HCT116 (cell line): ENCODE results near the gene RAB4B. TPM values are rescaled to one million over a fixed set of nuclear protein-coding genes. Genes with fewer than 3 reads are reported as not detected.

ENCODE experiments used
- ATAC-seq: fragments of 200-7000 bp; cut with Tn5 transposase; 2 replicates; pipeline ENCODE4 v1.9.1; 2020; ENCODE audit warnings: mild to moderate bottlenecking, moderate library complexity
- BruUV-seq: library from RNA; stranded (reverse); fragments of 400-500 nt; replicated peaks from 2 replicates; lab custom pipeline; 2021; lab: Mats Ljungman, UMichigan
- CTCF ChIA-PET: fragments of 300-600 bp; sonication (Branson Sonifier 250); formaldehyde crosslinking; loops from one replicate; lab custom pipeline; 2021; ENCODE audit warnings: antibody characterized with exemption; lab: Charles Lee
- POLR2A ChIA-PET: fragments of 300-600, 350-600 bp; sonication (Branson Sonifier 250); formaldehyde crosslinking; loops from one replicate; lab custom pipeline; 2021; ENCODE audit warnings: antibody characterized with exemption; lab: Charles Lee
- RAD21 ChIA-PET, 2 experiments: fragments of 300-600 bp; sonication (Branson Sonifier 250); formaldehyde crosslinking; loops; one replicate each; lab custom pipeline; 2023; ENCODE audit warnings: low total read pairs in 2 of 2; ENCODE audit not compliant: uncharacterized antibody in 2 of 2, unreplicated experiment in 2 of 2, low non-redundant PET in 1 of 2; lab: Charles Lee
- DNase-seq: peaks from one replicate; pipeline ENCODE4 v3.0.0-alpha.2; 2010; ENCODE audit warnings: low read depth, low spot score
- H2AFZ ChIP-seq: fragments of 200-600 bp; shearing (Covaris generic), sonication (generic); 2 replicates; pipeline ENCODE4 v1.6.1; 2017; ENCODE audit warnings: low read depth, mixed run types, mixed read lengths, antibody characterized with exemption, low read length; ENCODE audit not compliant: poor library complexity, severe bottlenecking
- H3K27ac ChIP-seq: 2 replicates; pipeline ENCODE4 v1.5.1; 2012; ENCODE audit warnings: low read depth, low read length
- H3K27me3 ChIP-seq: fragments of 200-600 bp; sonication (generic); 2 replicates; pipeline ENCODE4 v1.6.1; 2016; ENCODE audit warnings: mixed run types, low read length, mixed read lengths; ENCODE audit not compliant: insufficient read depth
- H3K36me3 ChIP-seq, 2 experiments: fragments of 200-500 bp in 1 of 2; fragments of 200-600 bp in 1 of 2; sonication (Bioruptor generic) in 1 of 2; sonication (generic) in 1 of 2; 2 replicates each; pipeline versions ENCODE4 v1.5.1 to v1.6.1; 2014 to 2016; ENCODE audit warnings: low read length in 2 of 2, inconsistent platforms in 1 of 2, mixed read lengths in 1 of 2, mixed run types in 1 of 2; ENCODE audit not compliant: insufficient read depth in 2 of 2, control insufficient read depth in 1 of 2
- H3K4me1 ChIP-seq, 2 experiments: fragments of 200-600 bp in 1 of 2; sonication (generic) in 1 of 2; 2 replicates each; pipeline versions ENCODE4 v1.5.1 to v1.6.1; 2012 to 2017; ENCODE audit warnings: low read length in 2 of 2, inconsistent platforms in 1 of 2, mild to moderate bottlenecking in 1 of 2, mixed read lengths in 1 of 2, mixed run types in 1 of 2, moderate library complexity in 1 of 2; ENCODE audit not compliant: insufficient read depth in 2 of 2, control insufficient read depth in 1 of 2
- H3K4me2 ChIP-seq: fragments of 200-600 bp; sonication (generic); 2 replicates; pipeline ENCODE4 v1.6.1; 2017; ENCODE audit warnings: mixed run types, low read length, mixed read lengths
- H3K4me3 ChIP-seq, 2 experiments: fragments of 200-600 bp in 1 of 2; sonication (generic) in 1 of 2; replicated peaks in 1 of 2; 2 replicates each; pipeline ENCODE4 v1.5.1; 2011 to 2016; ENCODE audit warnings: low read length in 2 of 2, control low read depth in 1 of 2, low read depth in 1 of 2, mild to moderate bottlenecking in 1 of 2, mixed read lengths in 1 of 2, mixed run types in 1 of 2
- H3K79me2 ChIP-seq: fragments of 200-600 bp; sonication (generic); 2 replicates; pipeline ENCODE4 v1.6.1; 2017; ENCODE audit warnings: mild to moderate bottlenecking, mixed run types, low read length, moderate library complexity, mixed read lengths; ENCODE audit not compliant: insufficient read depth
- H3K9ac ChIP-seq: fragments of 200-600 bp; sonication (generic); 2 replicates; pipeline ENCODE4 v1.6.1; 2016; ENCODE audit warnings: low read length, mixed read lengths
- H3K9me2 ChIP-seq: fragments of 200-600 bp; sonication (generic), shearing (Covaris generic); 2 replicates; pipeline ENCODE4 v1.6.1; 2017; ENCODE audit warnings: mixed run types, mild to moderate bottlenecking, moderate library complexity; ENCODE audit not compliant: insufficient read depth
- H3K9me3 ChIP-seq, 2 experiments: fragments of 200-500 bp in 1 of 2; fragments of 200-600 bp in 1 of 2; sonication (Bioruptor generic) in 1 of 2; sonication (generic) in 1 of 2; 2 replicates each; pipeline ENCODE4 v1.6.1; 2014 to 2017; ENCODE audit warnings: low read length in 2 of 2, mixed read lengths in 2 of 2, inconsistent platforms in 1 of 2, low read depth in 1 of 2, mild to moderate bottlenecking in 1 of 2, mixed run types in 1 of 2, moderate library complexity in 1 of 2; ENCODE audit not compliant: control insufficient read depth in 1 of 2, insufficient read depth in 1 of 2
- H4K20me1 ChIP-seq: fragments of 200-600 bp; sonication (generic), shearing (Covaris generic); 2 replicates; pipeline ENCODE4 v1.6.1; 2017; ENCODE audit warnings: mixed run types, mild to moderate bottlenecking, moderate library complexity; ENCODE audit not compliant: insufficient read depth
- CTCF ChIP-seq, 3 experiments: fragments of 200-600 bp in 1 of 3; sonication (generic) in 1 of 3; IDR thresholded peaks in 2 of 3; conservative IDR thresholded peaks in 1 of 3; 2 replicates each; pipeline ENCODE4 v1.5.1; 2012 to 2017; ENCODE audit warnings: low read depth in 2 of 3, low read length in 2 of 3, antibody characterized with exemption in 1 of 3, borderline replicate concordance in 1 of 3, control low read depth in 1 of 3, mild to moderate bottlenecking in 1 of 3, mixed read lengths in 1 of 3, mixed run types in 1 of 3, moderate library complexity in 1 of 3; ENCODE audit not compliant: insufficient read depth in 1 of 3
- JUND ChIP-seq: IDR thresholded peaks from 2 replicates; pipeline ENCODE4 v1.6.1; 2012
- MAX ChIP-seq: IDR thresholded peaks from 2 replicates; pipeline ENCODE4 v1.6.1; 2012
- POLR2AphosphoS5 ChIP-seq: IDR thresholded peaks from 2 replicates; pipeline ENCODE4 v1.6.1; 2011; ENCODE audit warnings: mild to moderate bottlenecking, low read depth, low read length, moderate library complexity
- ZFX ChIP-seq: fragments of 450-650 bp; IDR thresholded peaks from 2 replicates; pipeline ENCODE4 v1.6.1; 2017
- intact Hi-C: fragments of 100-400 bp; cut with micrococcal nuclease; formaldehyde crosslinking; loops from 2 replicates; pipeline ENCODE4 v1.10.0; 2022
- total RNA-seq: library from RNA; stranded (reverse); gene quantifications from one replicate; pipeline ENCODE4 v1.2.1, GENCODE V29; 2021; ENCODE audit not compliant: unreplicated experiment

The RAB4B gene
- total RNA-seq, 1 experiment from 2014 or later: 18.7 TPM

- no peak for TF ChIP-seq CTCF (IDR thresholded peaks at IDR 0.05 in 2 of 3, conservative IDR thresholded peaks at IDR 0.05 in 1 of 3; ENCODE audit: borderline replicate concordance in 1 of 3, insufficient read depth in 1 of 3, low read depth in 2 of 3, low read length in 2 of 3)
Observed at GRCh38 chr19:40797166-40797962, 19.3 kb downstream of the RAB4B start (continued).

- Histone ChIP-seq H3K27ac (peak overlapping the region; percentile 87), H3K36me3 (peaks cover 7 to 23% of the 10 kb centered on the region in 2 experiments; a peak in 3 of 4 replicates), H3K27me3 (no peaks in the 10 kb centered on the region), H3K9me3 (no peaks in the 10 kb centered on the region), H2AFZ (peak overlapping the region; percentile 49), H3K9ac (peak overlapping the region; percentile 70), H3K4me1 (peaks cover 9 to 39% of the 10 kb centered on the region in 2 experiments)
- peak; percentile 64 for DNase-seq
- ChIA-PET CTCF (interaction anchor here (0.7 to 1.8 kb wide), 9 partner anchors 9 to 346 kb away, joined by 3 to 17 read pairs (median 4); partner anchors contain the start of genes ACTMAP, RAB4B and SNRPA), POLR2A (interaction anchor here (0.7 to 2.3 kb wide), 5 partner anchors 9 to 82 kb away, joined by 3 to 19 read pairs (median 5); partner anchors contain the start of genes ACTMAP, MIA and RAB4B)
- peak; percentile 50; the same call in 1 of the 2 replicates for TF ChIP-seq ZFX
- peak; percentile 14 to 47 (median 30); a peak in 3 of 6 replicates for TF ChIP-seq CTCF (IDR thresholded peaks at IDR 0.05 in 2 of 3, conservative IDR thresholded peaks at IDR 0.05 in 1 of 3; ENCODE audit: borderline replicate concordance in 1 of 3, insufficient read depth in 1 of 3, low read depth in 2 of 3, low read length in 2 of 3)
- TF ChIP-seq JUND: no peak
- TF ChIP-seq POLR2AphosphoS5: peak; percentile 17; the same call in 1 of the 2 replicates
- peak; percentile 73 for TF ChIP-seq MAX
- TF ChIP-seq, all 23 proteins: peak for 4
- Histone ChIP-seq H3K79me2 (peaks cover 38% of the 10 kb centered on the region), H3K4me3 (peak overlapping the region; percentile 55 to 88), H3K9me2 (no peaks in the 10 kb centered on the region), H3K4me2 (peak overlapping the region; percentile 77), H4K20me1 (no peaks in the 10 kb centered on the region)
- peak; percentile 68 for ATAC-seq
- intact Hi-C loops: loop anchor here (1.0 to 5.0 kb wide), 3 partner anchors 20 to 81 kb away; partner anchors contain the start of genes ACTMAP, COQ8B, ITPKC and RAB4B
- TSS peak; percentile 82 for BruUV-seq
- RAD21 ChIA-PET: no interaction called here
Observed at GRCh38 chr19:40797963-40798682, 20.1 kb downstream of the RAB4B start.
